ENCODE data around the gene SLAIN2. TPM values are rescaled to one million over a fixed set of nuclear protein-coding genes. Genes with fewer than 3 reads are reported as not detected.

Gene SLAIN2
- total and polyA plus RNA-seq, 2 experiments from 2014 or later = 21.9 to 27.9 TPM

DNA sequence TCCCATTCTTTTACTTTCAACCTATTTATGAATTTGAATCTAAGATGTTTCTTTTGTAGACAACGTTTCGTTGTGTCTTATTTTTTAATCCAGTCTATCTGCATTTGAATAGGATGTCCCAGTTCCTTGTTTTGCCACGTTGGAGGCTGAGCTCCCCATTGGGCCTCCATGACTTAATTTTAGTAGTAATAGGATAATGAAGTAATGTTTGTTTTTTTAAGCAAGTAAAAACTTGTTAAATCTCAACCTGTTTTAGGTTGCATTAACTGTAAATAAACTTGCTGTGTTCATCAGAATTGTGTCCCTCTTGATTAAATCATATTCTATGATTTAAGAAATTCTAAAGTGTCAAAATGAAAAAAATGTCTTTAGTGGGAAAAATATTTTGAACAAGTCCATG, 25.3 kb downstream of the SLAIN2 start:
- Histone ChIP-seq H2AFZ (no peak overlapping the region), H3K9me2 (ENCODE audit: insufficient read depth) (no peaks in the 10 kb centered on the region), H3K4me2 (no peak overlapping the region), H3F3A (replicated peaks; ENCODE audit: low read depth) (no peaks in the 10 kb centered on the region), H3K36me3 (ENCODE audit: insufficient read depth) (no peaks in the 10 kb centered on the region), H3K4me3 (no peak overlapping the region), H3K79me2 (replicated peaks; ENCODE audit: insufficient read depth) (peaks cover 76% of the 10 kb centered on the region), H3K27ac (ENCODE audit: low read depth) (no peak overlapping the region), H3K4me1 (ENCODE audit: insufficient read depth) (peaks cover 29% of the 10 kb centered on the region), H4K20me1 (replicated peaks; ENCODE audit: insufficient read depth) (no peaks in the 10 kb centered on the region), H3K27me3 (ENCODE audit: insufficient read depth) (no peaks in the 10 kb centered on the region)
- H3K27ac Mint-ChIP-seq = no peak overlapping the region
- no peak for ATAC-seq
- peaks cover 19% of the 10 kb centered on the region for H3K9me3 Mint-ChIP-seq
- TF ChIP-seq JUNB (IDR thresholded peaks at IDR 0.05; ENCODE audit: unreplicated experiment) (no peak), ZNF331 (CRISPR knock-in tag; IDR thresholded peaks at IDR 0.05; ENCODE audit: low read depth) (no peak)
- TF ChIP-seq, protein P1, sequence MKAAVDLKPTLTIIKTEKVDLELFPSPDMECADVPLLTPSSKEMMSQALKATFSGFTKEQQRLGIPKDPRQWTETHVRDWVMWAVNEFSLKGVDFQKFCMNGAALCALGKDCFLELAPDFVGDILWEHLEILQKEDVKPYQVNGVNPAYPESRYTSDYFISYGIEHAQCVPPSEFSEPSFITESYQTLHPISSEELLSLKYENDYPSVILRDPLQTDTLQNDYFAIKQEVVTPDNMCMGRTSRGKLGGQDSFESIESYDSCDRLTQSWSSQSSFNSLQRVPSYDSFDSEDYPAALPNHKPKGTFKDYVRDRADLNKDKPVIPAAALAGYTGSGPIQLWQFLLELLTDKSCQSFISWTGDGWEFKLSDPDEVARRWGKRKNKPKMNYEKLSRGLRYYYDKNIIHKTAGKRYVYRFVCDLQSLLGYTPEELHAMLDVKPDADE (IDR thresholded peaks at IDR 0.05) = no peak
- no peak overlapping the region for H3K4me3 Mint-ChIP-seq
- peaks cover 30% of the 10 kb centered on the region for H3K4me1 Mint-ChIP-seq
- DNase-seq (ENCODE audit: low spot score) = no peak
- H3K27me3 Mint-ChIP-seq (ENCODE audit: insufficient read depth, low read depth, poor library complexity) = no peaks in the 10 kb centered on the region
- H3K36me3 Mint-ChIP-seq (ENCODE audit: low read depth) = peaks cover 21% of the 10 kb centered on the region

DNA sequence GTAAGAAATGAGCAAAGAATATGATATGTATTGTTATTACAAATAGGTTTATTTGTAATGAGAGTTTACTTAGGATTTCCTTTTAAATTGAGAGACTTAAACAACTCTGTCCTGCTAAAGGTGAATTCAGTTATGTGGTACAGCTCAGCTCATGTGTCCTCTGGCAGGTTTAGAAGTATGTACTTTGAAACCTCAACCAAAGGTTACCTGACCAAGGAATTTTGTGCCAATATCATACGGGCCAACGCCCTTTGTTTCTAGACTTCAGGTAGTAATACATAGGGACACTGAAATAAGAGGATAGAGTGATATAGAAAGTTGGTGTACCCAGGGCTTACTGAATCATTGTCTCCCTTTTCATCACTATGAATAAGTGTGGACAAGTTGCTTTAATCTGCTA, 25.7 kb downstream of the SLAIN2 start:
- Mint-ChIP-seq H3K27me3 (ENCODE audit: insufficient read depth, low read depth, poor library complexity) (no peaks in the 10 kb centered on the region), H3K27ac (no peak overlapping the region), H3K4me1 (peaks cover 30% of the 10 kb centered on the region), H3K4me3 (no peak overlapping the region), H3K9me3 (peaks cover 19% of the 10 kb centered on the region), H3K36me3 (ENCODE audit: low read depth) (peaks cover 20% of the 10 kb centered on the region)
- Histone ChIP-seq H3K4me2 (no peak overlapping the region), H3F3A (replicated peaks; ENCODE audit: low read depth) (no peaks in the 10 kb centered on the region), H3K27me3 (ENCODE audit: insufficient read depth) (no peaks in the 10 kb centered on the region), H4K20me1 (replicated peaks; ENCODE audit: insufficient read depth) (peaks cover under 1% of the 10 kb centered on the region; the same call in 1 of the 2 replicates), H3K79me2 (replicated peaks; ENCODE audit: insufficient read depth) (peaks cover 72% of the 10 kb centered on the region), H3K27ac (ENCODE audit: low read depth) (no peak overlapping the region), H3K4me3 (no peak overlapping the region), H3K36me3 (ENCODE audit: insufficient read depth) (no peaks in the 10 kb centered on the region), H3K9me2 (ENCODE audit: insufficient read depth) (no peaks in the 10 kb centered on the region), H2AFZ (no peak overlapping the region), H3K4me1 (ENCODE audit: insufficient read depth) (peaks cover 29% of the 10 kb centered on the region)
- no peak for DNase-seq (ENCODE audit: low spot score)
- ATAC-seq = no peak
- TF ChIP-seq, protein P2, sequence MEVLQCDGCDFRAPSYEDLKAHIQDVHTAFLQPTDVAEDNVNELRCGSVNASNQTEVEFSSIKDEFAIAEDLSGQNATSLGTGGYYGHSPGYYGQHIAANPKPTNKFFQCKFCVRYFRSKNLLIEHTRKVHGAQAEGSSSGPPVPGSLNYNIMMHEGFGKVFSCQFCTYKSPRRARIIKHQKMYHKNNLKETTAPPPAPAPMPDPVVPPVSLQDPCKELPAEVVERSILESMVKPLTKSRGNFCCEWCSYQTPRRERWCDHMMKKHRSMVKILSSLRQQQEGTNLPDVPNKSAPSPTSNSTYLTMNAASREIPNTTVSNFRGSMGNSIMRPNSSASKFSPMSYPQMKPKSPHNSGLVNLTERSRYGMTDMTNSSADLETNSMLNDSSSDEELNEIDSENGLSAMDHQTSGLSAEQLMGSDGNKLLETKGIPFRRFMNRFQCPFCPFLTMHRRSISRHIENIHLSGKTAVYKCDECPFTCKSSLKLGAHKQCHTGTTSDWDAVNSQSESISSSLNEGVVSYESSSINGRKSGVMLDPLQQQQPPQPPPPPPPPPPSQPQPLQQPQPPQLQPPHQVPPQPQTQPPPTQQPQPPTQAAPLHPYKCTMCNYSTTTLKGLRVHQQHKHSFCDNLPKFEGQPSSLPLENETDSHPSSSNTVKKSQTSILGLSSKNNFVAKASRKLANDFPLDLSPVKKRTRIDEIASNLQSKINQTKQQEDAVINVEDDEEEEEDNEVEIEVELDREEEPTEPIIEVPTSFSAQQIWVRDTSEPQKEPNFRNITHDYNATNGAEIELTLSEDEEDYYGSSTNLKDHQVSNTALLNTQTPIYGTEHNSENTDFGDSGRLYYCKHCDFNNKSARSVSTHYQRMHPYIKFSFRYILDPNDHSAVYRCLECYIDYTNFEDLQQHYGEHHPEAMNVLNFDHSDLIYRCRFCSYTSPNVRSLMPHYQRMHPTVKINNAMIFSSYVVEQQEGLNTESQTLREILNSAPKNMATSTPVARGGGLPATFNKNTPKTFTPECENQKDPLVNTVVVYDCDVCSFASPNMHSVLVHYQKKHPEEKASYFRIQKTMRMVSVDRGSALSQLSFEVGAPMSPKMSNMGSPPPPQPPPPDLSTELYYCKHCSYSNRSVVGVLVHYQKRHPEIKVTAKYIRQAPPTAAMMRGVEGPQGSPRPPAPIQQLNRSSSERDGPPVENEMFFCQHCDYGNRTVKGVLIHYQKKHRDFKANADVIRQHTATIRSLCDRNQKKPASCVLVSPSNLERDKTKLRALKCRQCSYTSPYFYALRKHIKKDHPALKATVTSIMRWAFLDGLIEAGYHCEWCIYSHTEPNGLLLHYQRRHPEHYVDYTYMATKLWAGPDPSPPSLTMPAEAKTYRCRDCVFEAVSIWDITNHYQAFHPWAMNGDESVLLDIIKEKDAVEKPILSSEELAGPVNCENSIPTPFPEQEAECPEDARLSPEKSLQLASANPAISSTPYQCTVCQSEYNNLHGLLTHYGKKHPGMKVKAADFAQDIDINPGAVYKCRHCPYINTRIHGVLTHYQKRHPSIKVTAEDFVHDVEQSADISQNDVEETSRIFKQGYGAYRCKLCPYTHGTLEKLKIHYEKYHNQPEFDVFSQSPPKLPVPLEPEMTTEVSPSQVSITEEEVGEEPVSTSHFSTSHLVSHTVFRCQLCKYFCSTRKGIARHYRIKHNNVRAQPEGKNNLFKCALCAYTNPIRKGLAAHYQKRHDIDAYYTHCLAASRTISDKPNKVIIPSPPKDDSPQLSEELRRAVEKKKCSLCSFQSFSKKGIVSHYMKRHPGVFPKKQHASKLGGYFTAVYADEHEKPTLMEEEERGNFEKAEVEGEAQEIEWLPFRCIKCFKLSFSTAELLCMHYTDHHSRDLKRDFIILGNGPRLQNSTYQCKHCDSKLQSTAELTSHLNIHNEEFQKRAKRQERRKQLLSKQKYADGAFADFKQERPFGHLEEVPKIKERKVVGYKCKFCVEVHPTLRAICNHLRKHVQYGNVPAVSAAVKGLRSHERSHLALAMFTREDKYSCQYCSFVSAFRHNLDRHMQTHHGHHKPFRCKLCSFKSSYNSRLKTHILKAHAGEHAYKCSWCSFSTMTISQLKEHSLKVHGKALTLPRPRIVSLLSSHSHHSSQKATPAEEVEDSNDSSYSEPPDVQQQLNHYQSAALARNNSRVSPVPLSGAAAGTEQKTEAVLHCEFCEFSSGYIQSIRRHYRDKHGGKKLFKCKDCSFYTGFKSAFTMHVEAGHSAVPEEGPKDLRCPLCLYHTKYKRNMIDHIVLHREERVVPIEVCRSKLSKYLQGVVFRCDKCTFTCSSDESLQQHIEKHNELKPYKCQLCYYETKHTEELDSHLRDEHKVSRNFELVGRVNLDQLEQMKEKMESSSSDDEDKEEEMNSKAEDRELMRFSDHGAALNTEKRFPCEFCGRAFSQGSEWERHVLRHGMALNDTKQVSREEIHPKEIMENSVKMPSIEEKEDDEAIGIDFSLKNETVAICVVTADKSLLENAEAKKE (CRISPR knock-in tag; IDR thresholded peaks at IDR 0.05) = no peak
- TF ChIP-seq, protein P3, sequence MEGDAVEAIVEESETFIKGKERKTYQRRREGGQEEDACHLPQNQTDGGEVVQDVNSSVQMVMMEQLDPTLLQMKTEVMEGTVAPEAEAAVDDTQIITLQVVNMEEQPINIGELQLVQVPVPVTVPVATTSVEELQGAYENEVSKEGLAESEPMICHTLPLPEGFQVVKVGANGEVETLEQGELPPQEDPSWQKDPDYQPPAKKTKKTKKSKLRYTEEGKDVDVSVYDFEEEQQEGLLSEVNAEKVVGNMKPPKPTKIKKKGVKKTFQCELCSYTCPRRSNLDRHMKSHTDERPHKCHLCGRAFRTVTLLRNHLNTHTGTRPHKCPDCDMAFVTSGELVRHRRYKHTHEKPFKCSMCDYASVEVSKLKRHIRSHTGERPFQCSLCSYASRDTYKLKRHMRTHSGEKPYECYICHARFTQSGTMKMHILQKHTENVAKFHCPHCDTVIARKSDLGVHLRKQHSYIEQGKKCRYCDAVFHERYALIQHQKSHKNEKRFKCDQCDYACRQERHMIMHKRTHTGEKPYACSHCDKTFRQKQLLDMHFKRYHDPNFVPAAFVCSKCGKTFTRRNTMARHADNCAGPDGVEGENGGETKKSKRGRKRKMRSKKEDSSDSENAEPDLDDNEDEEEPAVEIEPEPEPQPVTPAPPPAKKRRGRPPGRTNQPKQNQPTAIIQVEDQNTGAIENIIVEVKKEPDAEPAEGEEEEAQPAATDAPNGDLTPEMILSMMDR (conservative IDR thresholded peaks at IDR 0.05; ENCODE audit: low read depth in 2 of 2) = no peak
- TF ChIP-seq CREB1 (CRISPR knock-in tag; IDR thresholded peaks at IDR 0.05; ENCODE audit: low read depth) (no peak), NANOG (IDR thresholded peaks at IDR 0.05; ENCODE audit: borderline replicate concordance) (no peak), ZNF114 (CRISPR knock-in tag; IDR thresholded peaks at IDR 0.05) (no peak), ZNF331 (CRISPR knock-in tag; IDR thresholded peaks at IDR 0.05; ENCODE audit: low read depth) (no peak), EZH2phosphoT487 (IDR thresholded peaks at IDR 0.05; ENCODE audit: unreplicated experiment) (no peak), EZH2 (IDR thresholded peaks at IDR 0.05; ENCODE audit: low read depth, unreplicated experiment) (no peak), JUNB (IDR thresholded peaks at IDR 0.05; ENCODE audit: unreplicated experiment) (no peak), POLR2AphosphoS5 (IDR thresholded peaks at IDR 0.05; ENCODE audit: low read depth) (no peak), STAT1 (IDR thresholded peaks at IDR 0.05; ENCODE audit: unreplicated experiment) (no peak)

Data from GM23338 (cell line).